GM21447 (cell line): ENCODE results near the gene AKT3.

ENCODE experiments used
- ATAC-seq: cut with Tn5 transposase; IDR thresholded peaks from one replicate; pipeline ENCODE4 v1.9.1; 2021; ENCODE audit not compliant: unreplicated experiment

Gene AKT3

GRCh38 chr1:243733670-243734307, 116.3 kb downstream of the AKT3 start:
- no peak for ATAC-seq

- no peak for ATAC-seq
These were observed 117.4 kb downstream of the AKT3 start for GRCh38 chr1:243732637-243733036.

- ATAC-seq = no peak
These were observed 117.9 kb downstream of the AKT3 start for GRCh38 chr1:243731974-243732625.

- ATAC-seq = no peak
These were observed 118.6 kb downstream of the AKT3 start for GRCh38 chr1:243731301-243731891.

DNA sequence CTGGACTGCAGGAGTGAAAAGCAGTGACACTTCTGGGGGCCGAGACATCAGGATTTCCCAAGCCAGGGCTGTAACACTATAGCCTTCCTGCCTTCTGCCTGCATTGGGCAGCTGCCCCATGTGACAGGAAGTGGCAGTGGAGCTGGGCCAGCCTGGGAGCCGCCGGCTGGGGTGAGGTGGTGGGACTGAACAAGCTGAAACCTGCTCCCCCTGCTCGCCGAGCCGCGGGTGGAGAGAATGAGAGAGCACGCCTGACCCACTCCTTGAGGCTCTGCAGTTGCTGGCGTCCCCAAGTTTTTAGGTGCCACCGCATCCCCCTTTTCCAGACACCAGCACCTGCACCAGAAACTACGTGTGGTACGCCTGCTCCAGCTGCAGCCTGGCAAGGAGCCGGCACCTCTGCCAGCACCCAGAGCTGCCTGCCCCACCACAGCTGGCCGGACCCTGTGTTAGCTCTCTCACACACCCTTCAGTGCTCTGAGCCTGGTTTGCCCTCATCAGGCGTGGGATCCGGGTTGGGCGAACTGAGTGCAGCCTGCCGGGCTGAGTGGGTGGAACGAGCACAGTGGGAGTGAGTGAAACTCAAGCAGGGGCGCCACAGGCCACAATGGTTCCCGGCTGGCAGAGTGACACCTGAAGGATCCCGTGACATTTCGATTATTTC, 119.4 kb downstream of the AKT3 start:
- ATAC-seq = no peak

DNA sequence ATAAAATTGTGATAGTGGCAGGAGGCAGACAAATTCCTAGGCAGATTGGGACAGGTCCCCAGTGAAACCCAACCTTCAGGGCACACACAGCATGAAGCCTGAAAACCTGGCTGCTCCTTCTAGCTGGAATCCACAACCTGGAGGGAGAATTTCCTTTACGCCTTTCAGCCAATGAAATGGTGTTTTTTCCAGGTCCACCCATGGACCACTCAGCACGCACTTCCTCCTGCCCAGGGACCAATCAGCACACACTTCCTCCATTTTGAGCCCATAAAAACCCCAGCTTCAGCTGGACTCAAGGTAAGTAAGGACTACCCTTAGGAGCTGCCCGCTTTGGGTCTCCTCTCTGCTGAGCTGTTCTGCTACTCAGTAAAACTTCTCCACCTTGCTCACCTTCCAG, 120.1 kb downstream of the AKT3 start:
- no peak for ATAC-seq

GRCh38 chr1:243727503-243728203, 122.4 kb downstream of the AKT3 start:
- ATAC-seq = peak; percentile 87

DNA sequence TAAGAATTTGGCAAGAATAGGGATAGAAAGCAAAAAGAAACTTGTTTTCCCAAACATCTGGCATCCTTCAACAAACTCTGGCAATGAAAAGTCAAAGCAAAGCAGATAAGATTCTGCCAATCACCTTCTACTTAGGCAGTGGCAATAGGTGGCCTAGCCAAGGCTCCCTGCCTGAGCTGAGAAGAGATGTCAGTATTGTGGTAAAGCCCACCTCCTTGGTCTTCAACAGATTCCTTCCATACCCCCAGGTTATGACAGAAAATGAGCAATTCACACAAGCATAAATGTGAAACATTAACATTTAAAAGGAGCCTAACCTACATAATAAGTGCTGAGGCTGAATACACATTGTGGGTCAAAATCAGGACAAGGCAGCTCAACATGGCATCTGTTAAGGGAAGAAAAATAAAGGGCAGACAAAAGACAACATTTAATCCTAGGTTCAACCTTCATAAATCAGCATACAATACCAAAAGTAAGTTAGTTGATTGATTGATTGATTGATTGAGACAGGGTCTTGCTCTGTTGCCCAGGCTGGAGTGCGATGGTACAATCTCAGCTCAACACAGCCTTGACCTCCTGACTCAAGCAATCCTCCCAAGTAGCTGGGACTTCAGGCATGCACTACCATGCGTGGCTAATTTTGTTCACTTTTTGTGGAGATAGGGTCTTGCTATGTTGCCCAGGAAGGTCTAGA, 123.1 kb downstream of the AKT3 start:
- ATAC-seq = peak; percentile 10

- ATAC-seq = no peak
These were observed 124.2 kb downstream of the AKT3 start for GRCh38 chr1:243725846-243726245.

DNA sequence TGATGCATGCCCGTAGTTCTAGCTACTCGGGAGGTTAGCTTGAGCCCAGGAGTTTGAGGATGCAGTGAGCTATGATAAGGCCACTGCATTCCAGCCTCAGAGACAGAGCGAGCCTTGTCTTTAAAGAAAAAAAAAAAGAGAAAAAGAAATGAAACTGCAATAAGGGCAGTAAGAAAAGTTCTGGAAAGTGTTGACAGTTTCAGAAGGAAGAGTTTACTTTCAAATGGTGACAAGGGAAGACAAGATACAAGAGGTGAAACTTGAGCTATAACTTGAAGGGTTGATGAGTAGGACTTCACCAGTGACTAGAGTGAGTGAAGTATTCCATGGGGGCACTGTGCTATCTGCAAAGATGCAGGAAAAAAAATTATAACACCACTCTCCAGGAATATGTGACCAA, 125.0 kb downstream of the AKT3 start:
- ATAC-seq = no peak

DNA sequence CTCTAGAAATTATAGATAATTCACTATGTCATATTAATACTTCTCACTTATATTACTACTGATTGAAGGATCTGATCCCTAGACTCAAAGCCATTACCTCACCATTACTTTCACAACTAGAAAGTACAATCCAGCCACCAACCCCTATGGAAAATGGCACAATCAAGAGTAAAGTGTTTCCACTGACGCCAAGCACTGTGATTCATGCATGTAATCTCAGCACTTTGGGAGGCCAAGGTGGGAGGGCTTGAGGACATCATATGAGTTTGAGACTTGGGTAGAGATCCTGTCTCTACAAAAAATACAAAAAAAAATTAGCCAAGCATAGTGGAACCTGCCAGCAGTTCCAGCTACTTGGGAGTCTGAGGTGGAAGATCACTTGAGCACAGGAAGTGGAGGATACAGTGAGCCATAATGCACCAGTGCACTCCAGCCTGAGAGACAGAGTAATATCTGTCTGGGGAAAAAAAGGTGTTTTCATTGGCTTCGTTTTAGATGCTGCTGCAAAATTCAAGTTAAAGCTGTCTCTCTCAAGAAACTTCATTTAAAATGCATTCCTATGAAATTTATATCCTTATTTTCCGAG, 126.5 kb downstream of the AKT3 start:
- ATAC-seq = no peak

DNA sequence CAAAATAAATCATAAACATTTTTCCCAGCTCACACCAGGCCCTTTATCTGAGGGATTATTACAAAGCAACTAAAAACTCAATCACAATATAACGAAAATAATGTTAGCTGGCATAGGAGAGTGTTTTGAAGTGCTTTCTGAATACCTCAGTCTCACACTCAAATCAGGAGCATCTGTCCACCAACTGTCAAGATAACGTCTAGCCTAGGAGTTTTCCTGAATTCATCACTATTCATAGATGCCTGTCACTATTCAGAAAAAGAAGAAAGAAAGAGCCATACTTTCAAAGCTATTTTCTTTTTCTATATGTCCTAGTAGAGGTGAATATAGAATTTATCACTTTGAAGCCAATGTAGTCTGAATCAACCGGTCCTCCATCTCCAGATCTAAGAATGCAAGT, 127.0 kb downstream of the AKT3 start:
- no peak for ATAC-seq

GRCh38 chr1:243719476-243719875, 130.6 kb downstream of the AKT3 start:
- ATAC-seq = no peak

- no peak for ATAC-seq
These were observed 131.2 kb downstream of the AKT3 start for GRCh38 chr1:243718893-243719292.

GRCh38 chr1:243718022-243718421, 132.0 kb downstream of the AKT3 start:
- ATAC-seq = no peak

DNA sequence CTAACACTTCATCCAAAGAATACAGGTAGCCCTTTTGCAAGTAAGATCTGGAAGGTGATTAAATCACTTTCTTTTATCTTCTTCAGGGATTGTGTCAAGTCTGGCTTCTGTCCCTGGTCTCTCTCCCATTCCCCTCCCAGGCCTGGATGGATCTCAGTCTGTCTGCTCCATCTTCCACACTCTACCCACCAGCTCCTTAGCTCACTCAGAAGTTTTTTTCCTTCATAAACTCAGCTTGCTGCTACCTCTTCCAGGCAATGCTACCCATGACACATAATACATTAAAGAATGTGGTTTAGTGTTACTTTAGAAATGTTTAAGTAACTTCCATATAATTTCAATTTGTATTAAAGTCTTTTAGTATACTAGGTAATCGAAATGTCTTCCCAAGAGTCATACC, 133.1 kb downstream of the AKT3 start:
- no peak for ATAC-seq

GRCh38 chr1:243715285-243715684, 134.8 kb downstream of the AKT3 start:
- ATAC-seq = no peak

- no peak for ATAC-seq
These were observed 136.4 kb downstream of the AKT3 start for GRCh38 chr1:243713470-243714186.

DNA sequence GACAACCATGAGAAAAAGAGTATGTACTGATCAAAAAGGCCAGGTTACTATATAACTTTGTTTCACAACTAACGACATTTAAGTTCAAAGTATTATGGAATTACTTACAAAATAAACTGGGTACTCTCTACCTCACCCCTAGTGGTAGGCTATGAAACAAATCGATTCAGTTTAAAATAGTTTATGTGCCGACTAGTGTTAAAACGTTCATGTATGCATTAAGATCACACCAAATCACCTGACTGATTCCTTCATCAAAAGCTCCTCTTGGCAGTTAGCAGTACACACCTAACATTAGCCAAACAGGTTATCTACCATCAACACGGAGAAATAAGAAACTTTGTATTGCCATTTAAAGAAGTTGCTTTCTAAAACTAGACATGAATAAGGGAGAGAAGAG, 137.1 kb downstream of the AKT3 start:
- ATAC-seq = no peak

DNA sequence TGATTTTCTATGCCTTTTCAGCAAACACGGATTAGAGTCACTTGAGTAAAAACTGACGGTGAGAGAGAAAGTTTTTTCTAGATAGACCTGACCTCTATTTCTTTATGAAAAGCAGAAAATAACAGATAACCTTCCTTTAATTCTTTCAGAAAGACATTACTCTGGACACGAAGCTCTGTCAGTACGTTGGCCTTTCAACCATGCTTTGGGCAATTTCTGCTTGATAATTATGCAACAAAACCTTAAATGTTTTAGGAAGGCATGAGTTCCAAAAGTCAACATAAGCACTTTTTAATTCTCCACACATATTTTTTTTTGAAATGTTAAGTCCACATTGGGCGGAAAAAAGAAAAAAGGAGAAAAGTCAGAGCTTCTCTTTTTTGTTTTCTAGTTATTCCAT, 137.8 kb downstream of the AKT3 start:
- ATAC-seq = no peak
